ENCODE data around the gene NRIP1. TPM values are rescaled to one million over a fixed set of nuclear protein-coding genes. Genes with fewer than 3 reads are reported as not detected.
A peak's percentile ranks its signal among the peaks of the same experiment; 100 is the strongest.

NRIP1 gene
- total RNA-seq, 2 donors from 2014 or later, result 14.1 to 18.1 TPM

DNA sequence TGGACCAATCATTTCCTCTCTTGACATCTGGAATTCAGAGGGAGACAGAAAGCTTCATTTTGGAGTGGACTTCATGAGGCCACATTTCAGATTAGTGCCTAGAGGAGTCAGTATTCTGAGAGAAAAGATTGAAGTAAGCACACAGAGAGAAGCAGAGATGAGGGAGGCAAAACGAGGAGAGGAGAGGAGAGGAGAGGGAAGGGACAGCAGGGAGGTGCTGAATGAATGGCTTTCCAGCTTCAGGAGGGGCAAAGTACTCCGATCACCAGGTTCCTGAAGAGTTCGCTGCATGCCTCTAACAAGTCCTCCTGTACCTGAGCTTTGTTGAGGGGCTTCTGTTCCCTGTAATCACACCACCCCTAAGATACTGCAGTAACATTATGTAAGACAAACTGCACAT lies 76.0 kb downstream of the NRIP1 start:
- no peak for DNase-seq
- H3K27ac Mint-ChIP-seq, result no peak overlapping the region
- H3K36me3 Mint-ChIP-seq (ENCODE audit: insufficient read depth in 2 of 2), result peaks cover 0 to 1% of the 10 kb centered on the region in 2 donors
- H3K27me3 Mint-ChIP-seq (ENCODE audit: low read depth), result no peaks in the 10 kb centered on the region
- no peak overlapping the region for H3K4me3 Mint-ChIP-seq
- no peaks in the 10 kb centered on the region for H3K9me3 Mint-ChIP-seq
- H3K4me1 Mint-ChIP-seq (ENCODE audit: low read depth), result peaks cover 30% of the 10 kb centered on the region
- no peak for ATAC-seq (replicated peaks in 1 of 2)

- H3K4me3 Mint-ChIP-seq, result no peak overlapping the region
- H3K27me3 Mint-ChIP-seq (ENCODE audit: low read depth), result no peaks in the 10 kb centered on the region
- H3K27ac Mint-ChIP-seq, result no peak overlapping the region
- H3K4me1 Mint-ChIP-seq (ENCODE audit: low read depth), result peaks cover 26% of the 10 kb centered on the region
- peaks cover 0 to 1% of the 10 kb centered on the region in 2 donors for H3K36me3 Mint-ChIP-seq (ENCODE audit: insufficient read depth in 2 of 2)
- ATAC-seq (replicated peaks in 1 of 2) (no peak), DNase-seq (no peak)
- H3K9me3 Mint-ChIP-seq, result no peaks in the 10 kb centered on the region
Observed at GRCh38 chr21:14987370-14988170, 77.2 kb downstream of the NRIP1 start.

DNA sequence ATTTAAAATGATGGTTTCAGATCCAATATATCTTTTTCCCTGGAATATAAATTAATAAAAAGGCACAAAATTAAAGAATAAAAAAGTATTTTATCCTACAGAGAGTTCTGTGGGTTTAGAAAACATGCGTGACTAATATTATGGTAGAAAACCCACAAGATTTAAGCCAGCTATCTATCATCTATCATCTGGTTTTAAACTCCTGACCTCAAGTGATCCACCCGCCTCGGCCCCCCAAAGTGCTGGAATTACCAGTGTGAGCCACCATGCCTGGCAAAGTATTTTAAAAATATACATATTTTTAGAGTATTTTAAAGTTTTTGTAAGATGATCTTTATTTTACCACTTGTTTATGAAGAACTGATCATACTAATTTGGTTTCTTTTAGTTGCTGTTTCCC lies 79.5 kb downstream of the NRIP1 start:
- no peak for DNase-seq
- H3K27ac Mint-ChIP-seq, result no peak overlapping the region
- H3K4me1 Mint-ChIP-seq (ENCODE audit: low read depth), result peaks cover 19% of the 10 kb centered on the region
- ATAC-seq (replicated peaks in 1 of 2), result no peak
- no peak overlapping the region for H3K4me3 Mint-ChIP-seq
- no peaks in the 10 kb centered on the region for H3K9me3 Mint-ChIP-seq
- H3K36me3 Mint-ChIP-seq (ENCODE audit: insufficient read depth in 2 of 2), result peaks cover 0 to 1% of the 10 kb centered on the region in 2 donors
- H3K27me3 Mint-ChIP-seq (ENCODE audit: low read depth), result no peaks in the 10 kb centered on the region

GRCh38 chr21:14982336-14982735 lies 82.5 kb downstream of the NRIP1 start:
- no peak for DNase-seq
- ATAC-seq (replicated peaks in 1 of 2), result no peak
- Mint-ChIP-seq H3K36me3 (ENCODE audit: insufficient read depth in 2 of 2) (peaks cover 0 to 1% of the 10 kb centered on the region in 2 donors), H3K4me1 (ENCODE audit: low read depth) (peaks cover 19% of the 10 kb centered on the region), H3K27ac (peak overlapping the region; percentile 83), H3K4me3 (no peak overlapping the region), H3K9me3 (no peaks in the 10 kb centered on the region), H3K27me3 (ENCODE audit: low read depth) (no peaks in the 10 kb centered on the region)

DNA sequence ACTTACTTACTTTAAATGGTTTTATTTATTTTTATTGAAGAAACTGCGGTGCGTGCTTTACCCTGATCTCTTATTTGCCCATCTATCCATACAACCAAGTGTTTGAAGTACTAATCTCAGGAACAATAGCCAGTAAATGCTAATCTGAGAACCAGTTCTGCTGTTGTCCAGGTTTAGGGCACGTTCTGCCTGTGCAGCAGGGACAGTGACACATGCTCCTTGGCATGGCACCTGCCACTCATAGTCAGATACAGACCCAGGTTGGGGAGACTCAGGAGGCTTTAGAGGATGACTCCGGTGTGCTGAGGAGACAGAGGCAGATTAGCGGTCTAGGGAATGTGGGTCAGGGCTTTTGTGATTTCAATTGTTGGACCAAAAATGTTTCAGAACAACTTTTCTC lies 83.6 kb downstream of the NRIP1 start:
- Mint-ChIP-seq H3K4me1 (ENCODE audit: low read depth) (peaks cover 12% of the 10 kb centered on the region), H3K4me3 (no peak overlapping the region), H3K27ac (no peak overlapping the region), H3K36me3 (ENCODE audit: insufficient read depth in 2 of 2) (peaks cover 0 to 1% of the 10 kb centered on the region in 2 donors), H3K9me3 (no peaks in the 10 kb centered on the region), H3K27me3 (ENCODE audit: low read depth) (no peaks in the 10 kb centered on the region)
- ATAC-seq (replicated peaks in 1 of 2), result no peak
- no peak for DNase-seq

DNA sequence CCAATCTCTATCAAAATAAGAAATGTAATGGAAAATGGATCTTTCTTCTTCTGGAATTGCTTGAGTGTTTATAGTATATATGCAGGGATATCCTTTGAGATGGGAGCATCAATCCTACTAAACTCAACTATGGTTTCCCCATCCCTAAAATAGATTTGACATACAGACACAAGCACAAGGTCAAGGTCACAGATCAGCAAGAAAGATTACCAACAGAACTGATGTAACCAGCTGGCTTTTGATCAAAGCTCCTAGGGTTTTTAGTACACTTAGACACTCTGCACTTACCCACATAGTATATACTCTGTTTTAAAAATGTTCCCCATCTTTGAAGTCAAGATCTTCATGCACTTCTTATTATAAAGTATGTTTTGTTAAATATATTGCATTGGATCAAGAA lies 85.5 kb downstream of the NRIP1 start:
- no peak overlapping the region for H3K4me3 Mint-ChIP-seq
- H3K27me3 Mint-ChIP-seq (ENCODE audit: low read depth), result no peaks in the 10 kb centered on the region
- DNase-seq (no peak), ATAC-seq (replicated peaks in 1 of 2) (no peak)
- H3K9me3 Mint-ChIP-seq, result no peaks in the 10 kb centered on the region
- no peak overlapping the region for H3K27ac Mint-ChIP-seq
- no peaks in the 10 kb centered on the region for H3K36me3 Mint-ChIP-seq (ENCODE audit: insufficient read depth in 2 of 2)
- peaks cover 4% of the 10 kb centered on the region for H3K4me1 Mint-ChIP-seq (ENCODE audit: low read depth)

DNA sequence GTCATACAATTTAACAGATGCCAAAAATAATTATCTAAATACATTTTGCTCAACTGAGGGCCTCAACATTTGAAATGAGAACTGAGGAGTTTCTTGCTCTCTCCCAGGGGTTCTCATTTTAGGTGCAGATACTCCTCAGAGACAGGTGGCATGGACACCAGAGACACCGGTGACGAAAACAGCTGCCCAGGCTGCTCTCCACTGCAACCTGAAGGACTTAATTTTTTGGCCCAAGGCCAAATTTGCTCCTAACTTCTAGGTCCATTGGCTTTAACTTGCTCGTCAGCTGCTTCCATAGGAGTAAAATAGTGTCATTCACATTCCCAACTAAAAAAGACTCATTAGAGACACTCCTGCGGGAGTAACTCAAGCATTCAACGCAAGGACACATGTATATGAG lies 87.0 kb downstream of the NRIP1 start:
- H3K27me3 Mint-ChIP-seq (ENCODE audit: low read depth), result no peaks in the 10 kb centered on the region
- no peak overlapping the region for H3K27ac Mint-ChIP-seq
- H3K4me1 Mint-ChIP-seq (ENCODE audit: low read depth), result peaks cover under 1% of the 10 kb centered on the region
- ATAC-seq (replicated peaks in 1 of 2) (no peak), DNase-seq (no peak)
- no peak overlapping the region for H3K4me3 Mint-ChIP-seq
- H3K9me3 Mint-ChIP-seq, result no peaks in the 10 kb centered on the region
- no peaks in the 10 kb centered on the region for H3K36me3 Mint-ChIP-seq (ENCODE audit: insufficient read depth in 2 of 2)

DNA sequence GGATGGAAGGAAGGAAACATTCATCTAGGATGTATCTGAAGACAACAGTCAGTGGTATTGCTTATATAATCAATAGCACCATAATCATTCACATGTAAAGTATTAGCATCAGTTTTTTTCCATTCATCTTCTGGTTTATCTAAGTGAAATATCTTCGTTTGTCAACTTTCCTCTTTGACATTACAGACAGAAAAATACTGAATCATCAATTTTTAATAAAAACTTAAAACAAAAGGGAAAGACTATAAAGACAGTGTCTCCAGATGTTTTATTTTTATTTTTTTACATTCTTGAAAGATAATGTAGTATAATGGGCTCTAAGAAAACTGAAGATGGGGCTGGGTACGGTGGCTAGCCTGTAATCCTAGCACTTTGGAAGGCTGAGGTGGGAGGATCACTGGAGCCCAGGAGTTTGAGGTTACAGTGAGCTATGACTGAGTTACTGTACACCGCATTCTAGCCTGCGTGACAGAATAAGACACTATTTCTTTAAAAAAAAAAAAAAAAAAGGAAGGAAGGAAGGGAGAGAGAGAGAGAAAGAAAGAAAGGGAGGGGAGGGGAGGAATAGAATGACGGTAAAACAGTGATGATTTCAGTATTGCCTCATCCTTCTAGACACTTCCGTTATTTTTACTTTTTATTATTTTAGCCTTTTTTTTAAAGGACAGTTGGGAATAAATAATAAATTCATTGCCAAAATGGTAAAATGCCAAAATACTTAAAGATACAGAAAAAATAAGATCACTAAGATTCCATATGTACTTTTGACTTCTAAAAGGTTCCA lies 89.5 kb downstream of the NRIP1 start:
- no peak overlapping the region for H3K4me3 Mint-ChIP-seq
- no peaks in the 10 kb centered on the region for H3K27me3 Mint-ChIP-seq (ENCODE audit: low read depth)
- H3K27ac Mint-ChIP-seq, result no peak overlapping the region
- DNase-seq, result no peak
- no peaks in the 10 kb centered on the region for H3K9me3 Mint-ChIP-seq
- no peaks in the 10 kb centered on the region for H3K36me3 Mint-ChIP-seq (ENCODE audit: insufficient read depth in 2 of 2)
- H3K4me1 Mint-ChIP-seq (ENCODE audit: low read depth), result no peaks in the 10 kb centered on the region
- no peak for ATAC-seq (replicated peaks in 1 of 2)

DNA sequence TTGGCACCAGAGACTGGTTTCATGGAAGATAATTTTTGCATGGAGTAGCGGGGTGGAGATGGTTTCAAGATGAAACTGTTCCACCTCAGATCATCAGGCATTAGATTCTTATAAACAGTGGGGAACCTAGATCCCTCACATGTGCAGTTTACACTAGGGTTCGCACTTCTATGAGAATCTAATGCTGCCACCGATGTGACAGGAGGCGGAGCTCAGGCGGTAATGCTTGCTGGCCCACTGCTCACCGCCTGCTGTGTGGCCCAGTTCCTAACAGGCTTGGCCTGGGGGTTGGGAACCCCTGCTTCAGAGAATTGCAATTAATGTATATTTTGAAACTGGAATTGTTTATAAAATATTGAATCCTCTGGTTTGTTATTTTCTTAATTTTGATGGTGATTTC lies 92.1 kb downstream of the NRIP1 start:
- DNase-seq, result no peak
- ATAC-seq (replicated peaks in 1 of 2), result no peak
- Mint-ChIP-seq H3K9me3 (no peaks in the 10 kb centered on the region), H3K27me3 (ENCODE audit: low read depth) (no peaks in the 10 kb centered on the region), H3K27ac (no peak overlapping the region), H3K4me3 (no peak overlapping the region), H3K36me3 (ENCODE audit: insufficient read depth in 2 of 2) (peaks cover 5 to 6% of the 10 kb centered on the region in 2 donors), H3K4me1 (ENCODE audit: low read depth) (no peaks in the 10 kb centered on the region)

DNA sequence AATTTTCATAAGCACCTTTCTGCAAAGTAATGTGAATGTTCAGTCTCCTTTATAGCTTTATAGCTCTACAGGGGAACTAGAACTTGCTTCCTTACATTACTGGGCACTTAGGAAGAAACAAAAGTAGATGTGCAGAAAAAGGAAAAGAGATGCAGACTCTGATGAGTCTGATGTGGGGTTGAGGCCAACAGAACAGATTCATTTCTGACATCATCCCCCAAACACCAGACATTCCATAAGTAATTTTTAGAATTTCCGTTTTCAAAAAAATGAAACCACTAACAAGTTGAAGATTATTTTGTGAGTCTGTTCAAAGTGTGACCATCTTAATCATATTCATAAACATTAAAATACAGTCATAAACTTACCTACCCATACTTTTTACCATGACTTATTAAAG lies 96.0 kb downstream of the NRIP1 start:
- H3K27ac Mint-ChIP-seq, result no peak overlapping the region

GRCh38 chr21:14968029-14968428 lies 96.8 kb downstream of the NRIP1 start:
- Mint-ChIP-seq H3K27ac (no peak overlapping the region), H3K36me3 (ENCODE audit: insufficient read depth in 2 of 2) (peaks cover 9 to 14% of the 10 kb centered on the region in 2 donors), H3K9me3 (no peaks in the 10 kb centered on the region), H3K4me1 (ENCODE audit: low read depth) (no peaks in the 10 kb centered on the region), H3K4me3 (no peak overlapping the region), H3K27me3 (ENCODE audit: low read depth) (no peaks in the 10 kb centered on the region)
- DNase-seq, result no peak
- ATAC-seq (replicated peaks in 1 of 2), result no peak

More for the DNA sequence above, 96.0 kb downstream of the NRIP1 start:
- ATAC-seq (replicated peaks in 1 of 2), result no peak
- Mint-ChIP-seq H3K9me3 (no peaks in the 10 kb centered on the region), H3K4me3 (no peak overlapping the region), H3K4me1 (ENCODE audit: low read depth) (no peaks in the 10 kb centered on the region), H3K36me3 (ENCODE audit: insufficient read depth in 2 of 2) (peaks cover 9 to 14% of the 10 kb centered on the region in 2 donors), H3K27me3 (ENCODE audit: low read depth) (no peaks in the 10 kb centered on the region)
- no peak for DNase-seq

GRCh38 chr21:14964621-14965020 lies 100.2 kb downstream of the NRIP1 start:
- H3K4me1 Mint-ChIP-seq (ENCODE audit: low read depth), result no peaks in the 10 kb centered on the region
- peaks cover 9 to 14% of the 10 kb centered on the region in 2 donors for H3K36me3 Mint-ChIP-seq (ENCODE audit: insufficient read depth in 2 of 2)
- ATAC-seq (replicated peaks in 1 of 2), result no peak
- no peaks in the 10 kb centered on the region for H3K9me3 Mint-ChIP-seq
- no peak overlapping the region for H3K27ac Mint-ChIP-seq
- H3K4me3 Mint-ChIP-seq, result no peak overlapping the region
- DNase-seq, result no peak
- no peaks in the 10 kb centered on the region for H3K27me3 Mint-ChIP-seq (ENCODE audit: low read depth)

DNA sequence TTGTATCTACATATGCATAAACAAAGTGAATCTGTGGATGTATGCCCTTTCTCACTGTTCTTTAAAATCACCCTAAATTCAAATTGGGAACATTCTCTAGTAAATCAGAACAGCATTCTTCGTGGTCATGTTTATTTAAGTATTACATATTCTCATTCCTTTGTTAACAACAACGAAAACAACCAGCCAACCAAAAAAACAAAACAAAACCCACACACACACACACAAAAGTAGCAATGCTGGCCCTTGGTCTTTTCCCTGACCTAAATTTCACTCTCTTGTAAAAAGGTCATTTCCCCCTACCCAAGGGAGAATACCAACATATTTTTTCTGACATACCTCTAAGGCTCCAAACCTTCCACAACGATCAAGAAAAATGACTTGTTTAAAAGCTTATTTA lies 102.6 kb downstream of the NRIP1 start:
- no peaks in the 10 kb centered on the region for H3K4me1 Mint-ChIP-seq (ENCODE audit: low read depth)
- ATAC-seq (replicated peaks in 1 of 2), result no peak
- H3K9me3 Mint-ChIP-seq, result no peaks in the 10 kb centered on the region
- H3K27ac Mint-ChIP-seq, result no peak overlapping the region
- H3K27me3 Mint-ChIP-seq (ENCODE audit: low read depth), result no peaks in the 10 kb centered on the region
- H3K36me3 Mint-ChIP-seq (ENCODE audit: insufficient read depth in 2 of 2), result peaks cover 1 to 7% of the 10 kb centered on the region in 2 donors
- no peak overlapping the region for H3K4me3 Mint-ChIP-seq
- no peak for DNase-seq
